ENCODE measurements around the gene CD72. TPM values are rescaled to one million over a fixed set of nuclear protein-coding genes. Genes with fewer than 3 reads are reported as not detected.
"Not testable (repeated sequence)": the region's sequence is repeated elsewhere in the genome, so short reads cannot be mapped to it uniquely, and the experiment has no call there.

The CD72 gene
- polyA plus RNA-seq, 5 donors: 2.5 to 3.9 (median 3.4) TPM

DNA sequence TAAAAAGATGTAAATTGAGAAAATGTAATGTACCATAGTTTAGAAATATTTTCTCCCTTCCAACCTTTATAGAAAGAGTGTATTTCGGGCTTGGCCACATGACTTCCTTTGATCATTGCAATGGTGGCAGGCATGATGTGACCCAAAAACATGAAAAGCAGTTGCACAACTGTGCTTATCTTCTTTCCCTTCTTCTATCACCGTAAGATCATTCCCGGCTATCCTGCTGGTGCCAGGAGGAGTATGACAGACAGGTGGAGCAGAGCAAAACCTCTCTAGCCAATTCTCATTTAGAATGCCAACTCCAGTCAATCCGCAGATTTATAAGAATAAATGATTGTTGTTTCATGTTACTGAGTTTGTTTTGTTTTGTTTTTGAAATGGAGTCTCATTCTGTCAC, 23.7 kb downstream of the CD72 start:
- DNase-seq: no peak

DNA sequence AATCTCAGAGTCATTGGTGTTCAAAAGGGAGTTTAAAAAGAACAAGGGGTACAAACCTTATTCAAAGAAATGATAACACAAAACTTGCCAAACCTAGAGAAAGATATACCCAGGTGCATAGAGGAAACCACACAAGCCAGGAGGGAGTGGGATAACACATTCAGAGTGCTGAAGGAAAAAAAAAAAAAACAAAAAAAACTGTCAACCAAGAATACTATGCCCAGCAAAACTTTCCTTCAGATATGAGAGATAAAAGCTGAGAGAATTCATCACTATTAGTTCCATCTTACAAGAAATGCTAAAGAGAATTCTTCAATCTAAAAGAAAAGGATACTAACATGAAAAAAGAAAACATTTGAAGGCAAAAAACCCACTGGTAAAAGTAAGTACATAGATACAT, 24.6 kb downstream of the CD72 start:
- no peak for DNase-seq

DNA sequence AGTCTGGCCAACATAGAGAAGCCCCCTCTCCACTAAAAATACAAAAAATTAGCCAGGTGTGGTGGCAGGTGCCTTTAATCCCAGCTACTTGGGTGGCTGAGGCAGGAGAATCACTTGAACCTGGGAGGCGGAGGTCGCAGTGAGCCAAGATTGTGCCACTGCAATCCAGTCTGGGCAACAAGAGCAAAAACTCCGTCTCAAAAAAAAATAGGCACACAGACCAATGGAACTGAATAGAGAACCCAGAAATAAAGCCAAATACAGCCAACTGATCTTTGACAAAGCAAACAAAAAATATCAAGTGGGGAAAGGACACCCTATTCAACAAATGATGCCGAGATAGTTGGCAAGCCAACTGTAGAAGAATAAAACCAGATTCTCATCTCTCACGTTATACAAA, 29.7 kb downstream of the CD72 start:
- DNase-seq: not testable (repeated sequence)

DNA sequence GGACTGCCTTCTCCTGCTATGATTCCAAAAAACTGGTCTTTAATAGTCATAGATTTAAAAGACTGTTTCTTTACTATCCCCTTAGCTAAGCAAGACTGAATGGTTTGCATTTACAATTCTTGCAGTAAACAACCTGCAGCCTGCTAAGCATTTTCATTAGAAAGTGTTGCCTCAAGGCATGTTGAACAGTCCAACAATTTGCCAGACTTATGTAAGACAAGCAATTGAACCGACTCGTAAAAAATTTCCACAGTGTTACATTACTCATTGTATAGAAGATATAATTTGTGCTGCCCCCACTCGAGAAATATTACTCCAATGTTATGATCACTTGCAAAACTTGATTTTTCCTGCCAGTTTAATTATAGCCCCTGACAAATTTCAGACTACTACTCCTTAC, 33.5 kb downstream of the CD72 start:
- DNase-seq: not testable (repeated sequence)

DNA sequence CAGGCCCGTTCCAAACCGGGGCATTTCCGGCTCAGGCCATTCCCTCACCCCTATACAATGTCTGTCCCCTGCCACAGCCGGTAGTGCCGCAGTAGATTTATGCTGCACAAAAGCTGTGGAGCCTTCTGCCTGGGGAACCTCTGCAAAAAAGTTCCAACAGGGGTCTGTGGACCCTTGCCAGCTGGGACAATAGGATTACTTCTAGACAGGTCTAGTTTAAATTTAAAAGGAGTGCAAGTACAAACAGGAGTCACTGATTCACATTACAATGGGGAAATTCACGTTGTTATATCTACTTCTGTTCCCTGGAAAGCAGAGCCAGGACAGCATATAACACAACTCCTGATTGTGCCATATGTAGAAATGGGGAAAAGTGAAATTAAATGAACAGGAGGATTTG, 34.7 kb downstream of the CD72 start:
- DNase-seq: not testable (repeated sequence)

DNA sequence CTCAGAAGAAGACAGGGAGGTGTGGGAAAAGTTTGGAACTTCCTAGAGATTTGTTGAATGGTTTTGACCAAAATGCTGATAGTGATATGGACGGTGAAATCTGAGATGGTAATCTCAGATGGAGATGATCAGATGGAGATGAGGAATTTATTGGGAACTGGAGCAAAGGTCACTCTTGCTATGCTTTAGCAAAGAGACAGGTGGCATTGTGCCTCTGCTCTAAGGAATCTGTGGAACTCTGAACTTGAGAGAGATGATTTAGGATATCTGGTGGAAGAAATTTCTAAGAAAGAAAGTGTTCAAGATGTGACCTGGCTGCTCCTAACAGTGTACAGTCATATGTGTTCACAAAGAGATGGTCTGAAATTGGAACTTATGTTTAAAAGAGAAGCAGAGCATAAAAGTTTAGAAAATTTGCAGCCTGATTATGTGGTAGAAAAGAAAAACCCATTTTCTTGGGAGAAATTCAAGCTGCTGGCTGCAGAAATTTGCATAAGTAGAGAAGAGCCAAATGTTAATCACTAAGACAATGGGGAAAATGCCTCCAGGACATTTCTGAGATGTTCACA, 38.5 kb downstream of the CD72 start:
- not testable (repeated sequence) for DNase-seq

DNA sequence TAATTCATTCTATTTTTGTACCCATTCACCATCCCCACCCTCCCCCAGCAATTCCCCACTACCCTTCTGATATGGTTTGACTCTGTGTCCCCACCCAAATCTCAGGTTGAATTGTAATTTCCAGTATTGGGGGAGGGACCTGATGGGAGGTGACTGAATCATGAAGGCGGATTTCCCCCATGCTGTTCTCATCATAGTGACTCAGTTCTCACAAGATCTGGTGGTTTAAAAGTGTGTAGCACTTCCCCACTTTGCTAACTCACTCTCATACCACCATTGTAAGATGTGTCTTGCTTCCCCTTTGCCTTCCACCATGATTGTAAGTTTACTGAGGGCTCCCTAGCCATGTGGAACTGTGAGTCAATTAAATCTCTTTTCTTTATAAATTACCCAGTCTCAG, 39.1 kb downstream of the CD72 start:
- DNase-seq: no peak

DNA sequence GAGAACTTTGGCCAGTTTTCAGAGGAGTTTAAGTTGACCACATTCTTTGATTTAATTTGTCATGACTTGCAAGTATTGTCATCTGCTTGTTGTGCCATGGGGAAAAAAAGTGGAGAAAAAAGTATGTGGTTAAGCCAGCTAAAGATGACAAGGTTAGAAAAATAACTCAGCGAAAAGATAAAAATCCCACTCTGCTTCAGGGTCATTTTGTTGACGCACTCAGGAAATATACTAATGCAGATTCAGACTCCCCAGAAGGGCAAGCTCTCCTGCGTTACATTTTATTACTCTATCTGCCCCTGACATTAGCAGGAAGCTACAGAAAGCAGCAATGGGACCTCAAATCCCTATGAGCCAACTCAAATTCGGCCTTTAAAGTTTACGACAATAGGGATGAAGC, 40.7 kb downstream of the CD72 start:
- DNase-seq: no peak

DNA sequence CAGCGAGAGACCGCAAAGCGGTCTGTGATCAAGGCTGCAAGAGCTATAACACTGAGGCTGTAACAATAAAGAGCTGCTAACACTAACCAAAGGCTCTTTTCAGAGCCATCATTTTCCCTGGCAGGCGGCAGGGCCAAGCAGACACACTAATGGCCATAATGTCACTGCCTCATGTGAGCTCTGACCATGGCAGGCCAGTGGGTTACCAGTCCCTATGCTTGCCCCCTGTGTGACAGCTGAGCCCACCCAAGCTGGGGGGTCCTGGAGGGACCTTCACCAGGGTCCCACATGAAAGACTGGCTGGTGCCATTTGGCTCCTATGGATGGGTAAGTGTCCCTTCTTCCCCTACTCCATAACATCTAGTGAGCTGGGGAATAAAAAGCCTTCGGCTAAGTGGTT, 42.7 kb downstream of the CD72 start:
- no peak for DNase-seq

DNA sequence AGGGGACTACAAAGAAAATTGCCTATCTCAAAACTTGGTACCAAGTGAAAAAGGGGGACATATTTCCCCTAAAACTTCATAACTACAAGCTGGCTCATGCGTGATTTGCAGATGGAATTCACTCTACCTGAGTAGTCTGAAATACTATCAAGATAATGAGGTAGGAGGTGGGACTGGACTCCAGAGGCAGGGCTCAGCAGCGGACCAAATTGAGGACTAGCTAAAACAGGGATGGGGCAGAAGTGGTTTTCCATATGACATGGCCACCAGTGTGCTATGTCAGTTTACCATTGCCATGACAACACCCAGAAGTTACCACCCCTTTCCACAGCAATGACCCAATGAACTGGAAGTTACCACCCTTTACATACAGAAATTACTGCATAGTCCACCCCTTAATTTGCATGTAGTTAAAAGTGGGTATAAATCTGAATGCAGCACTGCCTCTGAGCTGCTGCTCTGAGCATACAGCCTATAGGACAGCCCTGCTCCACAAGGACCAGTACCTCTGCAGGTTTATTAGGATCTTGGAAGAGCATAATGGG, 43.6 kb downstream of the CD72 start:
- DNase-seq: no peak

DNA sequence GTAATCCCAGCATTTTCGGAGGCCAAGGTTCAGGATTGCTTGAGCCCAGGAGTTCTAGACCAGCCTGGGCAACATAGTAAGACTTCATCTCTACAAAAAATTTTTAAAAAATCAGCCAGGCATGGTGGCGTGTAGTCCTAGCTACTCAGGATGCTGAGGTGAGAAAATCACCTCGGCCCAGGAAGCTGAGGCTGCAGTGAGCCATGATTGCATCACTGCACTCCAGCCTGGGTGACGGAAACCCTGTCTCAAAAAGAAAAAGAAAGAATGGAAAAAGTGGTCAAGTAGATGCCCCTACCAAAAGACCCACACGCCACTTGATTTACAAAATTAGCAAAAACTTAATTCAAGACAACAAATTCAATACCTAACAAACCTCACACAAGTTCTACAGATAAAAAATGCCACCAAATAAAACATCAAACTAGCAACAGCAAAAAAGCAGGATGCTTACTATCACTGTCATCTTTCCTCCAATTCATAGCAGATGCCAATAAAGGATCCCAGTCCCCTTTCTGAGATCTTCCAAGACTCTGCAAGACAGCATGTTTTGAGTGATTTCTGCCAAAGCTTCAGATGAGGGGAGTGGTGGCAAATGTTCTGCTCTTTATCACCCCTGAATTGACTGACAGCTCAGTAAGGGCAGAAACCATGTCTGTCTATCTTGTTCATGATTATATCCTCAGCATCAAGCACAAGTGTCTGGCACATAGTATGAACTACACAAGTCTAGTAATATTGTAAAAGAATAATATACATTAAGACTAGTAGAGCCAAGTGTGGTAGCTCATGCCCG, 47.3 kb downstream of the CD72 start:
- DNase-seq: no peak

DNA sequence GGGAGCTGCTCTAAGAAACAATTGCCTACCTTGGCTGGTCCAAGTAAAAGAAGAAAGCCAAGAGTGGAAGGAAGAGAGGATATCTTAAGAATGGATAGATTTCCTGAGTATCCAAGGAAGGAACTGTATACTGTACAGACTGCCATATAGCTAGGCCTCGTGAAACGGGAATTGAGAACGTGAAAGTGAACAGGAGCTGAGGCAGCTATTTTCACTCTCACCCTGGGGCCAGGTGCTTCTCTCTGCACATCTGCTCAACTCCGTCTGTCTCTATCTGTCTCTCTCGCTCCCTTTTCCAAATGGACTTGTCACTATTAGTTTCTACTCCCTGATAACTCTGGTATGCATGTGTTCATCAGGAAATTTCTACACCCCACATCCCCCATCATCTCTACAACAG, 49.0 kb downstream of the CD72 start:
- DNase-seq: no peak

DNA sequence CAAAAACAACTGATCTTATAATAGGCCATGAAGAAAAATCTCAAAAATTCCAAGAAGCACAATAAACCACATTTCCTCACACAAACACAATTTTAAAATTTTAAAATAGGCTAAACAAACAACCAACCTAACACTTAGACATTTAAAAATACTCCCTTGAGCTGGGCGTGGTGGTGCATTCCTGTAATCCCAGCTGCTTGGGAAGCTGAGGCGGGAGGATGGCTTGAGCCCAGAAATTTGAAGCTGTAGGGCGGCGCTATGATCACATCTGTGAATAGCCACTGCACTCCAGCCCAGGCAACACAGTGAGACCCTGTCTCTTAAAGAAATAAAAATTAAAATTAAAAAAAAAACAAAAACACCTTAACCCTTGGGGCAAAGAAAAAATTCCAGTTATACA, 50.0 kb downstream of the CD72 start:
- no peak for DNase-seq

DNA sequence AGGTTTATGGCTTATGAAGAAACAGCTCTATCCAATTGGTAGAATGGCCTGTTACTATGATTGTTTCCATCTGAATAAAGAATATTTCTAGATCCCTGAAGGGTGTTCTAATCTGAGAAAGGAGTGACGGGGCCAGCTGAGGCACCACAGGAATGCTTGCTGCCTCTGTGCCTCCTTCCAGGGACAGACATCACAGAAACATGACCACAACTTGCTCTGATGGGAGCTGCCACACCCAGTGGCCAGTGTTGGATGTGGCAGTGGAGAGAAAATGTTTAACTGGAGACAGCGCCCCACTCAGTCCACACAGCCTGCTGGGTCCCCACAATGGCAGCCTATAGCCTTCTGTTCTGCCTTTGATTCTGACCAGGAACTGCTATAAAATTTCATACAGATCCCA, 51.8 kb downstream of the CD72 start:
- no peak for DNase-seq

DNA sequence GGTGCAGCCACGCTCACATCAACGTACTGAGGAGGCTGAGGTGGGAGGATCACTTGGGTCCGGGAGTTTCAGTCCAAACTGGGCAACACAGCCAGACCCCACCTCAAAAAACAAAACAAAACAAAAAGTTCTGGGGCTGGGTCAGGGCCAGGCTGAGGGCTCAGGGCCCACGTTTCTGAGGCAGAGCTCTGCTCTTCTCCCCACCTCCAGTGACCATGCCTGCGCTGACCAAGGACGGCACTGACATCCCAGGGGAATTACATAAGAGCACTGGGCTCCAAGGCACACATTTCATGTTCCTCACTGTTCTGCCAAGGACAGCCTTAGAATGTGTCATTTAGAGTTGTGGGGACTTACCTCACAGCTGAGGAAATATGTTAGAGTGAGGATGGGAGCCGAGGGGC, 53.6 kb downstream of the CD72 start:
- DNase-seq: no peak

DNA sequence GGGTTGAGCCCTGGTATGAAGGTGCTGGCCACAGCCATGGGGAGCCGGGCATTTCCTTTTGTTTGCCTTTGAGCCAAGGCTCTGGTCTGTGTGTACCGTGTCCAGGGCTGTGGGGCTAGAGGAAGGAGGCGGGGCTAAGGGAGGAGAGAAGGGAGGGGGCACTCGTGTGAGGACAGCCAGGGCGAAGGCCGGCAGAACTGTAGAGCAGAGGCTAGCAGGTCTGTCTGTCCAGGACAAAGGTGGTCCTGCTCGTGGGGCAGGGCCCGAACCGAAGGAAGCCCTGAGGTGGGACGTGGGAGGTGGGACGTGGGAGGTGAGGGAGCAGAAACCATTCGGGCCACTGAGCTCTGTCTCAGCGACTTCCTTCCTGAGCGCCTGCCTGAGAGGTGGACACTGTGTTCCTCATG, 54.4 kb downstream of the CD72 start:
- no peak for DNase-seq

DNA sequence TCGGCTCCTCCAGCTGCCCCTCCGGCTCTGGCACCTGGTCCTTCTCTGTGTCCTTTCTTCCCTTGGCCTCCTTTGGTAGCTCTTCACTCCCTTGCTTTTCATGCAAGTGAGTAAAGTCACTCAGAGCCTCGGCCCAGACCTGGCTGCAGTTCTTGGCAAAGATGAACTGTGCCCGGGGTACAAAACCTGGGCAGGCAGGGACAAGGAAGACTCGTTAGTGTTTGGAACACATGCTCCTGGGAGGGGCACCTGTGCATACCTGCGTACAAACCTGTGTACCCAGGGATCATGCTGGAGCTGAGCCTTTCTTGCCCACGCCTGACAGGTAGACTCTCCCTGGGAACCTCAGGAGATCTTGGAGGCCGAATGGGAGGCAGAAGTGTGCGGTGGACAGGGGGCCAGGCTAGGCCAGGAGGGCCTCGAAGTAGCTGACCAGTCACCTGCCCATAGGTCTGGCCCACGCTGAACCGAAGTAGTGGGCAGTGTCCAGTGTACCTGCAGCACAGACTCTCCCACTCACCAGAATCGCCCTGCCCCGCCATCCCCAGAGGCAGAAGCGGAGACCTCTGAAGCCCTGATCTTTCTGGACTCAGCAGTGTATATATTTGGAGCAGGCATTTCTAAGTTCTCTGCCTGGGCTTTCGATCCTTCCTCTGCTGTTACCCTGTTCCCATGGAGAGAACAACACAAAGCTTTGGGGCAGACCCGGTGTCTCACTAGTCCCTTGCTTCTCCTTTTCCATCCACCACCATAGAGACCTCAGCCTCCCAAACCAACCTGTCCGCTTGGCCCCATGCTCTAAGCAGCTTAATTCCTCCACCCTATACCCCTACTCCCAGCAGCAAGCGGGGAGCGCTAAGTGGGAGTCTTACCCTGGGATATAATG, 55.1 kb downstream of the CD72 start:
- DNase-seq: no peak

DNA sequence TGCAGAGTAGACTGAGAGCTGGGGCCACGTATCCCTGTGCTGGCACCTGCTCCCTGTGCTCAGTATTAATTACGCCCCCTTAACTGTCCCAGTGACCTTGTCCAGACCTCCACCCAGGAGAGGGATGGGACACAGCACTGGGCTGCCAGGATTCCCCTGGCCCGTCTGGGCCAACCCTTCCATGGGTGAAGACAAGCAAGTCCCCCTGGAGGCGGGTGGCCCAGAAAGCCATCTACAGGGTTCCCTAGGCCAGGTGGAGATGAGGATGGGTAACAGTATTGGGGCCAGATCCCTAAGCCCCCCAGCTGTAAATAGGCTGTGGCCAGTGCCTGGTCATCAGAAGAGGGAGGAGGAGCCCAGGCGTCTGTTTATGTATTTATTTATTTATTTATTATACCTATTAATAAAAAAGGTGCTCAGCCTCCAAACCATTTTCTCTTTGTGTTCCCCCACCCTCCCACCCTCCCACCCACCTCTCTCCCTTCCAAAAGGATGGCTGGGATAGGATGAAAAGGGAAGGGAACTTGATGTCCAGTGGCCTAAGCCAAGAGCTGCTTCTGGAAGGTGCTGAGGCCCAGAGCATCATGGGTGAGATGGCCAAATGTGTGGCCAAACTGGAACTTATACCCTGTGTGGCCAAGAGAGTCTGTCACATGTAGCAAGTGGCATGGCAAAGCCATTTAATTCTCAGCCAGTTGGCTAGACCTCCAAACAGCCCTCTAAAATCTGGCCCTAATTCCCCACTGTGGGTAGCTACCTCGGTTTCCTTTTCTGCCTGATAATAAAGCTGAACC, 56.5 kb downstream of the CD72 start:
- DNase-seq: no peak

DNA sequence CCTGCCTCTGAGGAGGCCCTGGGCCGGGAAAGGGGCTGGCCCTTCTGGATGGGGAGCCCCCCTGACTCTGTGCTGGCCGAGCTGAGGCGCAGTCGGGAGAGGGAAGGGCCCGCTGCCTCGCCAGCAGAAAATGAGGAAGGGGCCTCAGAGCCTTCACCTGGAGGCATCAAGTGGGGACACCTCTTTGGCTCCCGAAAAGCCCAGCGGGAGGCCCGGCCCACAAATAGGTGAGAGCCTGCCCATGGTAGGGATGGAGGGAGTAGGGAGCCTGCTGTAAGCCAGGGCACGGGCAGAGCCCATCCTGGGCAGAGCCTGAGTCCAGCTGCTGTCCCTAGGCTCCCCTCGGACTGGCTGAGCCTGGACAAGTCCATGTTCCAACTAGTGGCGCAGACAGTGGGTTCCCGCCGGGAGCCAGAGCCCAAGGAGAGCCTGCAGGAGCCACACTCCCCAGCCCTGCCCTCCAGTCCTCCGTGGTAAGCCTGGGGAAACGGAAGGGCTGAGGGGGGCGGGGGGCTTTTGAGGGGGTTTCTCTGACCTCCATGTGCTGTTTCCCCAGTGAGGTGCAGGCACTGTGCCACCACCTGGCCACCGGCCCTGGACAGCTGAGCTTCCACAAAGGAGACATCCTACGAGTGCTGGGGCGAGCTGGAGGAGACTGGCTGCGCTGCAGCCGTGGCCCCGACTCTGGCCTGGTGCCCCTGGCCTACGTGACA, 57.4 kb downstream of the CD72 start:
- no peak for DNase-seq

All from right lung (tissue), 5 donors.